T-helper 1 cell treated with Interleukin-12 subunit alpha and Interleukin-12 subunit beta and Interleukin-4 antibody, amounts not matched to agents 30 ng/mL and 1 ng/mL, for 36 hours (primary cell): ENCODE data around the gene IL13. TPM values are rescaled to one million over a fixed set of nuclear protein-coding genes. Genes with fewer than 3 reads are reported as not detected.

Source experiments
- intact Hi-C: fragments of 100-400 bp; cut with micrococcal nuclease; formaldehyde crosslinking; loops from one replicate; pipeline ENCODE4 v1.15.1; 2024
- total RNA-seq: library from RNA; stranded (reverse); gene quantifications from 2 replicates; pipeline ENCODE4 v1.2.3, GENCODE V29; 2022

Gene IL13
- total RNA-seq, 1 donor from 2014 or later: 130 TPM

DNA sequence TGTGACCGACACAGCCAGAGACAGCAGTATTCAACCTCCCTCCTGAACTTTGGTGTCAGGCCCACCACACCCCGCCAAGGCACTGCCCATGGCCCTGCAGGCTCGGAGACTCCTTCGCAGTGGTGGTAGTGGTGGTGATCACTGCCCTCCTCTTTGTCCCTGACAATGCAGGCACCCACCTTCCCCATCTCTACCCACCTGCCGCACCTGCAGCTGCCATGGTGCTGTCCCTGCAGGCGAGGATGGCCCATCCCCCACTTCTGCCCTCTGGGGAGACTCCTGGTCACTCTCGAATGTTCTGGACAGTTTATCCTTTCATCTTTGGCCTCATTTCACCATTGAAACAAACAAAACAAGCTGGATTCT is 11.5 kb downstream of the IL13 start:
- intact Hi-C loops: no loop called here

GRCh38 chr5:132669966-132670882 is 12.3 kb downstream of the IL13 start:
- intact Hi-C loops: no loop called here

DNA sequence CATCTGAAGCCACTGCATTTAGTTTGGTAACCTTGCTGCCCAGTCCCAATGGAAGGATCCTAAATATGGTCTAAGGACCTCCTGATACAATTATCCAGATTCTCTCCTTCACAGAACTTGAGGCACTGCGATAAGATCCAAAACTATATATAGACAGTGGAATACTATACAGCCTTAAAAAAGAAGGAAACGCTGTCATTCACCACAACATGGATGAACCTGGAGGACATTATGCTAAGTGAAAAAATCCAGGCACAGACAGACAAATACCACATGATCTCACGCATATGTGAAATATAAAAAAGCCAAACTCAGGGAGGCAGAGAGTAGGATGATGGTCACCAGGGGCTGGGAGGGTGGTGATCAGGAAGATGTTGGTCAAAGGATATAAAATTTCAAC is 13.0 kb downstream of the IL13 start:
- intact Hi-C loops: no loop called here

- intact Hi-C loops: no loop called here
Measured at GRCh38 chr5:132673488-132673887, 15.5 kb downstream of the IL13 start.

GRCh38 chr5:132673939-132674630 is 16.1 kb downstream of the IL13 start, which contains the start of gene IL4:
IL4 (plus strand) TSS chr5:132673989; CDS start chr5:132674051, 62 bp downstream.
- intact Hi-C loops: no loop called here

GRCh38 chr5:132674671-132675506 is 16.9 kb downstream of the IL13 start:
- intact Hi-C loops: no loop called here

- intact Hi-C loops: no loop called here
Measured at GRCh38 chr5:132675936-132676689, 18.1 kb downstream of the IL13 start.

GRCh38 chr5:132677191-132677590 is 19.2 kb downstream of the IL13 start:
- intact Hi-C loops: no loop called here

GRCh38 chr5:132677682-132678400 is 19.9 kb downstream of the IL13 start:
- intact Hi-C loops: no loop called here

DNA sequence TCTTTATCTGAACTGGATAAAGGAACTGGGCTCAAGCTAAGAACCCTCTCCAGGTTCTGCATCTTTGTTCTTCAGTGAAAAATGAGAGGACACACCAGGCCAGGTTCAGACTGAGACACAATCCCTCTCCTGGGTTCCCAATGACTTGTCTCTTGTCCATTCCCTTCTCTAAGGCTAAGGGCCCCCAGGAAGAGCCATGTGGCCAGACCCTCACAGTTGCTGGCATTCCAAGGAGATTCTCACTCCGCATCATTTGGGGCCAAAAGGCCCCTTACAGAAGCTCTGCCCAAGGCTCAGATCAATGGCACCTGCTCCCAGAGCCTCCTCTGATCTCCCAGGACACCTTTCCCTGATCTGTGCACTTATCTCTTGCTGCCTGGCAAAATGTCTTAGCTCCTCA is 20.8 kb downstream of the IL13 start:
- intact Hi-C loops: no loop called here

- intact Hi-C loops: no loop called here
Measured at GRCh38 chr5:132679166-132679565, 21.2 kb downstream of the IL13 start.

- intact Hi-C loops: no loop called here
Measured at GRCh38 chr5:132679717-132680380, 21.9 kb downstream of the IL13 start.

DNA sequence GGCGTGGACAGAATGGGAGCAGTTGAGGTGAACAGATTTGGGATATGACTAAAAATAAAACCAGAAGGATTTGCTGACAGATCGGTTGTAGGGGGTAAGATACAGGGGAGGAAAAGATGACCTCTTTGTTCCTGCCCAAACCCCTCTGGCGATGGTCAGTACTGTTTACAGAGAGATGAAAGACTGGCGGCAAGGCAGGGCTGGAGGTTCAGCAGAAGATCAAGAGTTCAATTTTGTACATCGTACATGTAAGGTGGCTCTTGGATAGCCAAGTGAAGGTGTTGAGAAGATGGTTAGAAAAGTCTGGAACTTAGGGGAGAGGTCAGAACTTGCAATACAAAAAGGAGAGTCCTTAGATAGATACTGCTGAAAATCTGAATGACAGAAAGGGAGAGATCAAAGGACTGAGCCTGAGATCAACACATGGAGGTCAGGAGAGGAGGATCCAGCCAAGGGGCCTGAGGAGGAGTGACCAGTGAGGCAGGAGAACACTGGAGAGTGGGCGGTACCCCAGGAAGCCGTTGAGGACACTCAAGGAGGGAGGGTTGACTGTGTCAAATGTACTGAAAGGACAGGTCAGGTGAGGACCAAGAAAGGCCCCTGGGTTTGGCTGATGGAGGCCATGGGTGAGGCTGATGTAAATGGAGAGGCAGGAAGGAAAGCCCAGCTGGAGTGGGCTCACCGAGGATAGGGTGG is 23.0 kb downstream of the IL13 start:
- intact Hi-C loops: no loop called here

GRCh38 chr5:132681476-132681831 is 23.5 kb downstream of the IL13 start:
- intact Hi-C loops: no loop called here

GRCh38 chr5:132681983-132682382 is 24.0 kb downstream of the IL13 start:
- intact Hi-C loops: no loop called here

- intact Hi-C loops: no loop called here
Measured at GRCh38 chr5:132684491-132684890, 26.5 kb downstream of the IL13 start.

DNA sequence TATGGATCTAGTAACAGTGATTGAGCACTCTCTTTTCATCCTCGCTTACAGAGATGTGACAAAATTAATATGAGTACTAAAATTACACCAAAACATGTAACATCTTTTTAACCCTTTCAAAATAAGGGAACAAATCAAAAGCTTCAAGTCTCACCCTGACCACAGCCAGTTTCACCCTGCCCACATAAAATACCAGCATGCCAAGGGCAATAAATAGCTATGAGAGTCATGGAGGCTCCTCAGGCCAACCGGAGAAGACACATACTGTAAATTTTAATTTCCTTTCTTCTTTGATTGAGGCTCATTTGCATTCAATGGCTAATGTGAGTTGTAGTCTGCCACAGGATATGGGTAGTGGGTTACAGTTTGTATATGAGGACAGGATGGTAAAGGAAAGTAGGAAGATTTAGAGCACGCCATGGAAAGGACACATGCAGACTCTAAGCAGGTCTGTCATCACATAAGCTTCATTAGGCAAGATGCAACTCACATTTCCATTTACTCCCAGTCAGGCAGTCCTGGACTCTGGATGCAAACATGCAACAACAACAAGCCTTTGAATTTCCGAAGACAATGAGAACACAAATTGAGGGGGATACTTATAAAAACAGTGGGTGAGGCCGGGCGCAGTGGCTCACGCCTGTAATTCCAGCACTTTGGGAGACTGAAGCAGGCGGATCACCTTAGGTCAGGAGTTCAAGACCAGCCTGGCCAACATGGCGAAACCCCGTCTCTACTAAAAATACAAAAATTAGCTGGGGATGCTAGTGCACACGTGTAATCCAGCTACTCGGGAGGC is 27.1 kb downstream of the IL13 start:
- intact Hi-C loops: no loop called here

DNA sequence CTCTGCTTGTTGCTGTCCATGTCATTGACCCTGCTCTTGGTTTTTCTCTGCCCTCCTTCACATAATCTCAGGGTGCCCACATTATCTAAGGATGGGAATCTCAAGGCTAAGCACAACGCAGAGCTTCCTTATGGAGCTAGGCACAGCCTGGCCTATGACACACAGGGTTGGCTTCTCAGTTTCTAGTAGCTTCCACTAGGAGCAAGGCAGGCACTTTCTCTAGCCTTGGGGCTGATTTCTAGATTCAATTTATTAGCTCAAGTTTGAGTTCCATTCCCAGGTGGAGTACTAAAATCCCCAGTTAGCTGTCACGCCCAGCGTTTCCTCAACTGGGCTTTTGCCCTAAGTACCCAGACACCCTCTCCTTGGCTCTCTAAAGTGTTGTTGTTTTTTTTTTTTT is 28.2 kb downstream of the IL13 start:
- intact Hi-C loops: no loop called here
